ENCODE data around the gene SIM2. TPM values are rescaled to one million over a fixed set of nuclear protein-coding genes. Genes with fewer than 3 reads are reported as not detected.

The SIM2 gene
- total RNA-seq, 4 donors from 2014 or later, result 20.3 to 49.4 (median 29.9) TPM

- peaks cover 0 to 100% (median 23%) of the 10 kb centered on the region in 4 donors for H3K27me3 ChIP-seq
- no peaks in the 10 kb centered on the region for H3K9me3 ChIP-seq
- H3K4me3 ChIP-seq, result peak overlapping the region; percentile 31 to 78 (median 74)
- peak overlapping the region; percentile 79 to 97 (median 96) for H3K27ac ChIP-seq
- WGBS, 2 donors, result 1 to 2% methylated on average over 18 to 25 of the region's 49 CpGs
- intact Hi-C loops (cut with DNase I), result loop anchor here (10.0 kb wide), 1 partner anchor 200 kb away; no protein-coding TSS in a partner anchor
- H3K36me3 ChIP-seq, result no peaks in the 10 kb centered on the region
- TF ChIP-seq POLR2A (IDR thresholded peaks at IDR 0.05) (no peak), CTCF (IDR thresholded peaks at IDR 0.05) (no peak)
- no peak for DNase-seq
- H3K4me1 ChIP-seq, result peaks cover 38 to 96% (median 46%) of the 10 kb centered on the region in 3 donors
Measured at GRCh38 chr21:36704281-36704957, 5.5 kb downstream of the SIM2 start.

GRCh38 chr21:36704958-36705678 is 6.2 kb downstream of the SIM2 start:
- intact Hi-C loops (cut with DNase I), result loop anchor here (10.0 kb wide), 1 partner anchor 200 kb away; no protein-coding TSS in a partner anchor
- Histone ChIP-seq H3K27ac (peak overlapping the region; percentile 79 to 97 (median 96)), H3K9me3 (no peaks in the 10 kb centered on the region), H3K36me3 (no peaks in the 10 kb centered on the region), H3K27me3 (peaks cover 0 to 100% (median 26%) of the 10 kb centered on the region in 4 donors), H3K4me1 (peaks cover 38 to 96% (median 52%) of the 10 kb centered on the region in 3 donors), H3K4me3 (peak overlapping the region; percentile 31 to 78 (median 74))
- TF ChIP-seq CTCF (IDR thresholded peaks at IDR 0.05), result no peak
- TF ChIP-seq POLR2A (IDR thresholded peaks at IDR 0.05), result no peak
- no peak for DNase-seq
- WGBS, 2 donors, result 5 to 6% methylated on average over 8 to 11 of the region's 39 CpGs

GRCh38 chr21:36705679-36706481 is 7.0 kb downstream of the SIM2 start:
- WGBS, 2 donors, result 0 to 2% methylated on average over 4 to 9 of the region's 22 CpGs
- Histone ChIP-seq H3K27me3 (peaks cover 0 to 100% (median 27%) of the 10 kb centered on the region in 4 donors), H3K36me3 (no peaks in the 10 kb centered on the region), H3K9me3 (no peaks in the 10 kb centered on the region), H3K27ac (peak overlapping the region; percentile 79 to 97 (median 96)), H3K4me3 (peak overlapping the region; percentile 31 to 78 (median 74)), H3K4me1 (peaks cover 30 to 96% (median 49%) of the 10 kb centered on the region in 3 donors)
- intact Hi-C loops (cut with DNase I), result loop anchor here (10.0 kb wide), 1 partner anchor 201 kb away; no protein-coding TSS in a partner anchor
- TF ChIP-seq POLR2A (IDR thresholded peaks at IDR 0.05) (peak in 1 of 4 donors; percentile 22), CTCF (IDR thresholded peaks at IDR 0.05) (peak in 5 of 6 experiments; percentile 24 to 67 (median 33))
- DNase-seq, result no peak

GRCh38 chr21:36706482-36706852 is 7.6 kb downstream of the SIM2 start:
- peak overlapping the region; percentile 31 to 78 (median 74) for H3K4me3 ChIP-seq
- WGBS, 2 donors, result 4 to 11% methylated on average over 12 to 13 of the region's 13 CpGs
- TF ChIP-seq POLR2A (IDR thresholded peaks at IDR 0.05) (no peak), CTCF (IDR thresholded peaks at IDR 0.05) (no peak)
- peaks cover 28 to 96% (median 44%) of the 10 kb centered on the region in 3 donors for H3K4me1 ChIP-seq
- intact Hi-C loops (cut with DNase I), result loop anchor here (10.0 kb wide), 1 partner anchor 202 kb away; no protein-coding TSS in a partner anchor
- no peaks in the 10 kb centered on the region for H3K9me3 ChIP-seq
- peaks cover 0 to 100% (median 27%) of the 10 kb centered on the region in 4 donors for H3K27me3 ChIP-seq
- H3K27ac ChIP-seq, result peak overlapping the region; percentile 79 to 97 (median 96)
- no peak for DNase-seq
- H3K36me3 ChIP-seq, result no peaks in the 10 kb centered on the region
